Astrocyte of the hippocampus (primary cell): Measurements from ENCODE around the gene NAALADL2.

Experiments
- DNase-seq: peaks from one replicate; pipeline ENCODE4 v3.0.0; 2011; ENCODE audit warnings: low read depth, low spot score

Gene NAALADL2

DNA sequence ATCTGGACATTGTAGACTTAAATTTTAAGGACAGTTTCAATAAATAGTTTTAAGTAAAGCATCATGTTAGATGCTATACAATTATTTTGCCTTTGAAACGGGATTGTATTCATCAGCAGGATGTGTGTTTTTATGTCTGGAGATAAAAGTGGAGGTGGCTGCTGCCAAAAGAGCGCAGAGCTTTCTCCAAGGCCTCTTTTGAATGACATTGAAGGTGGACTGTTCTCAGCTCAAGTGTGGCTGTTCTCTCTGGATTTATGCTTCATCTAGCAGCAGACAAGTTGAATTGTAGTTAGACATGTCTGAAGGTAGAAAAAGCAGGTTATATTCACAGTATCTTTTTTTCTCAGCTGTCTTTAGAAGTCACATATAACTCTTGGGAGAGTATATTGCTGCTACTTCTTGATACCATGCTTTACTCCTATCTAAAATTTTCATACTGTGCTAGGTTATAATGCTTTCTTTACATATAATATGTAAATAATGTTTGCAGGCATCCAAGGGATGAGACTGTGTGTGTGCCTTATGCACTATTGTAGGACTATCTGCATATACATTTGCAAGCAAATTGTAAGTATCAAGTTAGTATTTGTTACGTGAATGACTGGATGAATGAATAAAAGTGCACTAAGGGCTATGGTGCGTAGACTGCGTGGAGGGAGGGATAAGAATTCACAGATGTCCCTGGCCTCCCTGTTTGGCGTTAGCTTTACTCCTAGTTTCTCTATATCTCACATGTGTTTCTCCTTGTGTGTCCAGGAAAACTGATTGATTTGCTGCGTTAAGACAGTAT is 340.1 kb downstream of the NAALADL2 start:
- DNase-seq, result no peak

DNA sequence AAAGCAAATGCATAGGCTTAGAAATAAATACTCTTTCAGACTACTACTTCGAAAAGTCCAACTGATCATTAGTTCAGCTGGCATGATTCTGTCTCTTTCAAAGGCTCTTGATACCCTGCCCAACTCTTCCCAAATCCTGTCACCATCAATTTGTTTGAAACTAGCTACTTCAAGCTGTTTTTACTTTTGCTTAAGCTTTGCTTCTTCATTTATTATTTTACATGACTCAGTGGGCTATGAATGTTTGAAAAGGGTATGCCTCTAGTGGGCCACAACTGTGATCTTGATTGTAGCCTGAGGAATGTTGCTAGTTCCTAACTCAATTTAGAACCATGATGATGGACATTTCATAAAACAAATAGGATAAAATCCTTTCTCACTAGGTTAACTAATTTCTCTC is 340.8 kb downstream of the NAALADL2 start:
- DNase-seq, result no peak

DNA sequence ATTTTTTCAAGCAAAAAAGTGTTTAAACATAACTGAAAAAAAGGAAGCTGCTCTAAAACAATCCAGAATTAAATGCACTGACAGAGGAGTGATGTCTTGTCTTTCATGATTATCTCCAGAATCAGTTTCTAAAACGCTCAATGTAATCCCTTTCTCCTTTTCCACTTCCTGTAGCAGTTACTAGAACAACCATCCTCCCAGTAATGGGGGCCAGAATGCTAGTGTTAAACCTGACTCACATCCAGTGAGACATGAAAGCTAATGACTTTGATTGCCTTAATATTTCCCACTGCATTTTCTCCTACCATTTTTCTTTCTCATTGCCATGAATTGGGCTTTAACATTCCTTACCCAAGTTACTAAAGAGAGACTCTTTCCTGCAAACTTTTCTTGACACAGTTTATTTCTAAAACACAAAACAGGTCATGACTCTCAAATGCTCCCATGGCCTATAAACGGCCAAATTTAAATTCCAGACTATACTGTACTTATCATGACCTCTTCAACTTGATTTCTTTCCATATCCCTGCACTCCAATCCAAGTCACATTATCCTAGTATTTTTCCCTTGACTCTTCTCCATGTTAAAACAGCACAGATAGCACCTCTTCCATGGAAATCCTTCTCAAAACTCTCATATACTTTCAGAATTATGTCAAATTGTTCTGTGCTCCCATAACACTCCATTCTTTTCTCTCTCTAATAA is 341.4 kb downstream of the NAALADL2 start:
- DNase-seq, result no peak

DNA sequence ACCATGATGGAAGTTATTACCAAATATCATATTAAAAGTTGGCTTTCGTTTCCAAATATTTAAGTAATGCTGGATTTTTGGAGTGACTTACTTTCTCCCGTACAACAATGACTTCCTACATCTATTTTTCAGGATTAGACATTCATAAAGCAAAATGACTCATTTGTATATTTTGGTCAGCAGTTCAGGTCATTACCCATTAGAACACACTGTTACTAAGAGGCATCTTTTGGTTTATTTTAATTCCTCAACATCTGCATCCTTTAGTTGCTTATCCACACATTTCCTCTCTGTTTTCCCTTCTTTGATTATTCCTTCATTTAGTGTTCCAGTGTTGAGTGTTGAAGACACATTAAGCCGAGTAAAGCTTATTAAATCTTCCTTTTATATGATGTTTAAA is 348.2 kb downstream of the NAALADL2 start:
- DNase-seq, result peak; percentile 5

DNA sequence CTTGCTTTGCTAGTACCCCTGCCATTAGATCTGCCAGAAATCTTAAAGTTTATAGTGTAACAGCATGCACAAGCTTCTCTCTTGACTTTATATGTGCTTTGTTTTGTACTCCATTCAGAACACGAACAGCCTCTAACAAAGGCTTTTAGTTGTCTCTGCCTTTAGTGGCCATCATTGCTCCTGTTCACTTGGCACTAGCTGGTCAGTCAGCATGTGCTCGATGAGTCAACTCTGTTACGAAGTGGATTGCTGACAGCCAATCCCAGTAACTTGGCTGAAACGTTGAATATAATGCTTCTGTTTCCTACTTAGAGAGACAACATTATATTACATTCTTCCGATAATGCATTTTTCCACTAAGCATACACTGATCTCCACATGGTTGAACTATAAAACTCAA is 349.2 kb downstream of the NAALADL2 start:
- peak; percentile 30 for DNase-seq

DNA sequence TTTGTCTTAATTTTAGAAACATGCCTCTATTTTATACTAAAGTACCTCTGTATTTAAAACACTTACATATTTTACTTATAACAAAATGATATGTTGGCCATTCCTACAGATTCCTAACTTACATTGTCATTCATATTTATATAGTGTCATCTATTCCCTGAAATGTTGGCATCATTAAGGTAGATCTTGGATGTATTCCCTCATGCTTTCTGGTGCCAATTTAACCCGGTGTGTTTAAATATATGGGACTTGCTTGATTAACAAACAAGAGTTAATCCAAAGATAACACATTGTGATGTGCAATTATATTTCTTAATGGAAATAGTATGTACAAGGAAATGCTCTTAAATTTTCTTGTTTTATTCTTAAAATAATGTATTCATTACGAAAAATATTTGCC is 352.3 kb downstream of the NAALADL2 start:
- DNase-seq, result no peak

DNA sequence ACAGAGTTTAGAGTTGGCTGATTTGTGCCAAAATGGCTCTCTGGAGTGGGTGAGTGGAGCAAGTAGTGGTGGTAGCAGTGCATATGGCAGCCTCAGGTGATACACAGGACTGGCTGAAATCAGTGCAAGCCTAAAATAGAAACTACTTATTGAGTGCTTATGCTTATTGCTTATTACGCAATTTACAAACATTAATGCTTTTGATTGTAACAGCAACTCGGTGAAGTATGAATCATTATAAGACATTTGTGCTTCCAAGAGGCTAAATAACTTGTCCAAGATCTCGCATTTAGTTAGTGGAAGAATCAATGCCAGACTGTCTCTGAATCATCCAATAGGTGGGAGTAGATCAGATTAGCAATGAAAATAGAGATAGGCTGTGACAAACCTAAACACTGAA is 353.8 kb downstream of the NAALADL2 start:
- peak; percentile 24 for DNase-seq

DNA sequence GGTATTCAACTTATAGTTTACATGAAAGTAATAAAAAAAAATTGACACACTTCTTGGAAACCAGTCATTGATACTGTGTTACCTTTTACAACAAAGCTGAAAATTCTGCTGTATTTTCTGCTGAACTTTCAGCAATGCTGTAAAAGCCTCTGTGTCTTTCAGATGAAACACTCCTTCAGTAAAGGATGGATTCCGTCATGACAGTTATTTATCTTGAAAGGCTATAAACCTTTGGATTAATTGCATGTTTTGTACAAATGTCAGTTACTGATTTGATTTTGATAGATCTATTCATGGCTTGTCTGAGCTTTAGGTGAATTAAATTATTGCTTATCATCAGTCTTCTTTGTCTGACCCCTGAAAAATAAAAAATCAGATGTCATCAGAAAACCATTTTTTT is 355.1 kb downstream of the NAALADL2 start:
- DNase-seq, result no peak

DNA sequence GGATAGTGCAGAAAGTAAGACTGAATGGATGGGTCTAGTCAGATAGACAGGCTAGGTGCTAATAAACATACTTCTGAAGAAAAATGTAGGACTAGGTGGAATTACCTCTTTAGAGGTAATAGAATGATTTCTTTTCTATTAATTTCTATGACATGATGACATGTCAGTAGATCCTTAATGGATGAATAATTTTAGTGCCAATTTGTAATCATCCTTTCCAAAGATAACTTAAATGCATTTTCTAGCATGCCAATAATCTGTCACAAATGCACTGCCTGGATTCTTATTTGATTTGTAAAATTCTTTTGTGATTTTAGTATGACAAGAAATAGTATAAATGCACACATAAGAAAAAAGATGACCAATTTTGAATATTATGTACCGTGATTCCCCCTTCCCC is 356.7 kb downstream of the NAALADL2 start:
- no peak for DNase-seq

DNA sequence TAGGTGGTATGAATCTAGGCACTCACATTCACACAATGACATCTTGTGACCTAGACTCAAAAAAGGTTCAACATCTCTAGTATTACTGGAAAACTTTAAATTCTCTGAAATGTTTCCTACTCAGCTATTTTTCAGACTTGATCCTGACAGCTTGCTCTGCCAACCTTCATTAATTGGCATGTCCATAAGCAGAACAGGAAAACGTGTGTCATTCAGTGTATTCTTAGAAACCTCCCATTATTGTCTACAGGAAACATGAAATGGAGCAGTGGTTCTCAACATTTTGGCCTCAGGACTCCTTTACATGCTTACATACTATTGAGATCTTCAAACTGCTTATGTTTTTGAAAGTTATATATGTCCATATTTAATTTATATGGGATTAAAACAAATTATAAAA is 363.2 kb downstream of the NAALADL2 start:
- no peak for DNase-seq

DNA sequence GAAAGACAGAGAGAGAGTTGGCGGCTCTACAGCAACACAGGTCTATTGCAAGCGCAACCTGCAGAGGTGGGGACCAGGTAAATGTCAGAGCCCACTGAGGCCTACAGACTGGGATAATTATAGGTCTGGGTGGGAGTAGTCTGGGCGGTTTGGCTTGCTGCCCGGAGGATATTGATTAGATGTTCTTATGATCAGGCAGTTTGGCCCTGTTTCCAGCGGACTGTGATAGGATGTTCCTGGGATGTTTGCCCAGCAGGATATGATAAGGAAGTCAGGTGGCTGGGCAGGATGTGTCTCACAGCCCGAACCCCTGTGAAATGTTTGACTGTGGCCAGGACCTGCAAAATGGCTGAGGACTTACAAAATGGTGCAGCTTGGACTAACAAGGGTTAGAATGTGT is 364.9 kb downstream of the NAALADL2 start:
- no peak for DNase-seq

DNA sequence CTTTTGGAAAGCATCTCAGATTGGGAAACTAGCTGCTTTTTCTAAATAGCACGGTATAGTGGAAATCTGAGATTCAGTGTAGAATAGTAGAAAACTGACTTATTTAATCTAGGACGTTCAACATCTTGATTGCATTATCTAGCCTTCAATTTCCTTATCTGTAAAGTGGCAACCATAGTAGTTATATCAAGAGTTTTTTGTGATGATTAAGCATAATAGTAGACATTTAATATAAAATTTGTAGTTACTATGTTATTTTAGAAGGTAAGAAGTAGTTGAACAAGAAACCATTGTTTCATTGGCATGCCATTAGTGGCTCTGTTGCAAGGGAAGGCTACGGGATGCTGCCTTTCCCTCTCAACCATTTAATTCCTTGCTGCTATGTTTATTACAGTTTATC is 367.3 kb downstream of the NAALADL2 start:
- no peak for DNase-seq

DNA sequence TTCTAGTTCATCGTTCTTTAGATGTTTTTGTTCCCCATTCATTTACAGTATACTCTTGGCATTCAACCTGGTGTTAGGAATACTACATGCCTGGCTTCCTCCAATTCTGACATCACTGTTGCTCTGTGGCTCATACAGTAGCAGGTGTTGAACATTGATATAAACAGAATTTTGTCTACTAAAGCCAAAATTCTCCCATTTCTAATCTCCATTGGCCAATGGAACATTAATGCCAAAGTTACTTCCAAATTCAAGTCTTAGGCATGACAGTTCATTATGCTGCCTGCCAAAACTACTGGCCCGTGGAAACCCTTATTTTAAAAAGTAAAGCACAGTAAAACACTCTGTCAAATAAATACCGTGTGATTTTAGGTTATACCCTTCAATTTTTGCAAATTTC is 368.0 kb downstream of the NAALADL2 start:
- DNase-seq, result no peak

DNA sequence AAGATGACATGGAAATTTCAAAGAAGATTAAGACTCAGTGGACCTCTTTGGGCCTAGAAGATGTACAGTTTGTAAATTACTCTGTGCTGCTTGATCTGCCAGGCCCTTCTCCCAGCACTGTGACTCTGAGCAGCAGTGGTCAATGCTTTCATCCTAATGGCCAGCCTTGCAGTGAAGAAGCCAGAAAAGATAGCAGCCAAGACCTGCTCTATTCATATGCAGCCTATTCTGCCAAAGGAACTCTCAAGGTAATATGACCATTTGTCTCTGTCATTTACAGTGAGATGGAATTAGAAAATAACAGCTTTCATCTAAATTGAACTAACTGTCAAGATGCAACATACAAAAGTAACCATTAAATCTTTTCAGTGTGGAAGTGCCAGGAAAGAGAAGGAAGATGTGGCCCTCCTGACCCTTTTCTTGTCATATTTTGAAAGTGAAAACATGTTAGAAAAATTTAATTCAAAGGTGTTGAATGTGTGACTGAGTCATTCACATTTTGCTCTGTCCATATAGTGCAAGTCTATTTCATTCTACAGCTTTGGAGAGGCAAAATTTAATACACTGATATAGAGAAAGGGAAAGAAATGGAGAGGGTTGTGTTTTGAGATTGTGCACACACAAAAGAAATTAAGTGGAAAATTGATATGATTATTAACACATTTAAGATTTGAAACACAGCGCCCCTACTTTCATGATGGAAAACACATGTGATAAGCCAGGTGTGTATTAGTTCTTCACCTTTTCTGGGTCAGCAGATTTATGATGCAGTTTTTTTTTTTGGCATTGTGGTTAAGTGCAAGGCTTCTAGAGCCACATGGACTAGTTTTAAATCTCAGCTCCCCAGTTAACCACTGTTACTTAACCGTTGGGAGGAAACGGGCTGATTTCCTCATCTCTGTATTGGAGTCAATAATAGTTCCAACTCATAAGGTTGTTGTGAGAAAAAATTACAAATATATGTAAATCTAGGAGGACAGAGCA is 375.1 kb downstream of the NAALADL2 start:
- DNase-seq, result no peak

DNA sequence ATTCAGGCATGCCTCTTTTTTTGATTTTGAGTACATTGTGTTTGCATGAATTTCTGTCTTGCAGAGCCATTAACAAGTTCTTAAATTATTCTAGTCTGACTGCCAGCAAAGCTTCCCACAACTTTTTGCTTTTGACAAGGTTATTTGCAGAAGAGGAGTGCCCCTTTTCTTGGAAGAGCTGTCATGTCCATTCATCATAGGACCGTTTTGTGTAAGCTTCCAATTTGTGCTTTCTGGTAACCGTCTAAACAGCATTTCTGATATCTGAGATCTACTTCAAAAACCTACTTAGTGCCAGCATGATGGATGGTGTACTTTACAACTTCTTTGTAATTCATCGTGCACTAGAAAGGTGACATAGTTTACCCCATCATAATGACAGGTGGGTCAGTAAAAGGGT is 379.7 kb downstream of the NAALADL2 start:
- peak; percentile 27 for DNase-seq

DNA sequence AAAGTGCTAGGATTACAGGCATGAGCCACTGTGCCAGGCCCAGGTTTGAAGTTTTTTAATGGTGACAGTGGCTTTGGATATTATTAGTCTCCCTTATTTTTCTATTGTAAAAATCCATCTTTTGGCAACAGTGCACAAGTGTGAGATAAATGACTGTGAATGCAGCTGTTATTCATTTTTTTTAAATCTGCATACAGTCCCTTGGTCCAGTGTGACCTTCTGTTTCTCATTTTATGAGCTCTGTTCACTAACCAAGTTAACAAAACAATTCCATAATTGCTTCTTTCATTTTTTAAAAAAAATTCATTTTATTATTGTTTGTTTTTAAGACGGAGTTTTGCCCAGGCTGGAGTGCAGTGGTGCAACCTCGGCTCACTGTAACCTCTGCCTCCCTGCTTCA is 381.8 kb downstream of the NAALADL2 start:
- no peak for DNase-seq

DNA sequence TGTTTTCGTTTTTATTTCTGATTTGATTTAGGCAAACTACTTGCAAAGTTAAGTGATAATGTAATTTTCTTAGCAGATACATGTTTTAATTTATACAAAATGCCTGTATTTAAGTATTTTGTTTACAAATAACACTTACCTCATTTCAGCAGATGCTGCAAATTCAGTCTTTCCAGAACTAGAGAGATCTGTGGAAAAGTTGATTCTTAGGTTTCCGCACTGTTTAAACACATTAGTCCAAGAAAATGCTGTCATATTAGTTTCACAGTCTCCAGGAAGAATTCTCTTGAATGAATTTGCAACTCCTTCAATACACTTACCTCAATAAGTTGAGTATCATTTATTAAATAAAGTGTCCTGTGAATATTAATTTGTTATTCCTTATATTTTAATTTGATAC is 383.1 kb downstream of the NAALADL2 start:
- DNase-seq, result no peak

DNA sequence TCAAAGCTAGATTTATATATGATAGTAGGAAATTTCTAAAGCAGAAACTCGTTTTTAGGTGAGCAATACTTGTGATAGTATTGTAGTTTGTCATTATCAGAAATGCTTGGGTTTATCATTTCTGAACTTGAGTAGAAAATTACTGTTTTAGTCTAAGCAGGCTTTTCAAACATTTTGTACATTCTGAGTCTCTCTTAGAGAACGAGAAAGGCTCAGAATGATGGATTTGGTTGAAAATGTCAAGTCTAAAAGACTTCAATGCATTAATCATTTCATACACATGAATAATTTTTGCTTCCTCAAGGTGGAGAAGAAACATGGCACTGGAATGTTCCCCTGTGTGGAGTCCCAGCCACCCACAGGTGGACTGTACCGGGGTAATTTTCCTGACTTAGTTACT is 387.1 kb downstream of the NAALADL2 start:
- DNase-seq, result no peak

DNA sequence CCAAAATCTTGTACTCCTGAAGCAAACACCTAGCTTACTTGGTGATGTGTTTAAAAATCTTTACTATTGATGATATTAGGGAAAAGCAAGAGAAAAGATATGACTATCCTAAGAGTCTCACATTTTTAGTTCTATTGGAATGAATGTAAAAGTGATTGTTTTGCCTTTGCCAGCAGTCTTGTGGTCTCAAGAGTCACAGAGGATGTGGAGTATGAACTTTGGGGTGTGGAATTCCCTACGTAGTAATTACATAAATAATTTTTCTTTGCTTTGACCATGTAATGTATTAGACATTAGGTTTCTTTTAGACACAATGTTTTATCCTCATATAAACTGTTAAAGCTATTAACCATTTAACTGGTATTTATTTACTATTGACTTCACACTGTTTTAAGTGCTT is 387.6 kb downstream of the NAALADL2 start:
- DNase-seq, result no peak

DNA sequence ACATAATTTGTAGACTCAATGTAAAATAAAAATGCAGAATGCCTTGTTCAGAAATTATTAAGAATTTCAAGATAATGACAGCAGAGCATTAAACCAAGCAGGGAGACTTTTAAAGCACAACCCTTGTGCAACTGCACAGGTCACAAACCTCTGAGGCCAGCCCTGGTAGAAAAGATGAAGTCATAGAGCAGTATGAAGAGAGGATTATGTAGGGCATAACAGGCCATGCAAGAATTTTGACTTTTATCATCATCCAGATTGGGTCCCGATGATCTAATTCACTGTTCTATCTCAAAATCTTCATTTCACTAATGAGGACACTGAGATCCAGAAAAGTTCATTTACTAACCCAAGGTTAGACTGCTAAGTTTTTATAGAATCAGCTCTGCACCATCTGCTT is 388.5 kb downstream of the NAALADL2 start:
- DNase-seq, result no peak

DNA sequence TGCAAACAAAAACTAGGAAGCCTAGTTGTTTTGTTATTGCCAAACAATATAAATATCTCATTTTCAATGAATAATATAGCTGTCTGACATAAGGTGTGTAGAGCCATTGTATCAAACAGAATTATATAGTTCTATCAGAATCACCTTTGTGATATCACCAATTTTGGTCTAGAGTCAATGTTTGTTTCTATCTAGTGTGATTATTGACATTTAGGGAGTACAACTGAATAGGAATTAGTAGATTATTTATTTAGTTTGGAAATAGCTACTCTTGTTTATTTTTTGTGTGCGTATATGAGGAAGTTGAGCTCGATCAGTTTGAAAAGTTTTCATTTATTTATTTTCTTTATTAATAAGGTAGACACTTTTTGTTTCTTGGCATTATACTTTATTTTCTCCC is 389.7 kb downstream of the NAALADL2 start:
- DNase-seq, result no peak

DNA sequence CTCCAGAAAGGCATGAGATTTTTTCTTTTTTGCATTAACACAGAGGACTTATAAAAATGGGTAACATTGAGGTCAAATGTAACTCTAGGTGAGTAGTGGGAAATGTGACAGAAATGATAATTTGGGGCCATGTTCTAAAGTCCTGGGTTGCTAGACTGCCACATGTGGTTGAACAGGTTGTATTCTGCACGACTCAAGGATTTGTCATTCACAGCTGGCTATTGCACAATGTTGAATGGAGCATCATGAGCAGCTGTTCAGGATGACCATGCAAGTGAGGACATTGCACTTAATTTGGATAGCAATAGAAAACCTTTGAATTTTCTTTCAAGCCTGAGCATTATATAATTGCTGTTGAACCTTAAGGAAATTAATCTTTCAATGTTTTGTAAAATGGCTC is 396.6 kb downstream of the NAALADL2 start:
- DNase-seq, result no peak
